Skin of body (tissue), 3 donors: ENCODE measurements around the gene PGAM1. TPM values are rescaled to one million over a fixed set of nuclear protein-coding genes. Genes with fewer than 3 reads are reported as not detected.
"Not testable (repeated sequence)": the region's sequence is repeated elsewhere in the genome, so short reads cannot be mapped to it uniquely, and the experiment has no call there.

ENCODE experiments used
- DNase-seq: peaks from one replicate; lab custom pipeline; 2025; lab: John Stamatoyannopoulos, UW
- small RNA-seq: library from RNA; depleted of rRNA; stranded (forward); fragments of <200 nt; gene quantifications from one replicate; pipeline ENCODE3, GENCODE V24; 2014; ENCODE audit warnings: low replicate concordance
- total RNA-seq: library from RNA; depleted of rRNA; stranded (reverse); fragments of >200 nt; gene quantifications from one replicate; pipeline ENCODE4 v1.2.3, GENCODE V29; 2014

The PGAM1 gene
- total RNA-seq, 1 donor from 2014 or later = 94.6 TPM

DNA sequence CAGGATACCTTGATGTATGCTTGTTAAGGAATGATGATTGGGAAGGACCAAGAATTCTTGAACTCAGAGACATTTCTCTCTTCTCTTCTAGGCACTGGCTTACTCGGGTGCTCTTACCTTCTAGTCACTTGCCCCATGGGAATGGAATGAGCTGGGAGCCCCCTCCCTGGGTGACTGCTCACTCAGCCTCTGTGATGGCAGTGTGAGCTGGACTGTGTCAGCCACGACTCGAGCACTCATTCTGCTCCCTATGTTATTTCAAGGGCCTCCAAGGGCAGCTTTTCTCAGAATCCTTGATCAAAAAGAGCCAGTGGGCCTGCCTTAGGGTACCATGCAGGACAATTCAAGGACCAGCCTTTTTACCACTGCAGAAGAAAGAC lies 30.7 kb downstream of the PGAM1 start:
- no peak for DNase-seq

- DNase-seq = no peak
Measured at GRCh38 chr10:97459111-97459510, 33.1 kb downstream of the PGAM1 start.

GRCh38 chr10:97459933-97460332 lies 33.9 kb downstream of the PGAM1 start:
- DNase-seq = no peak

- no peak for DNase-seq
Measured at GRCh38 chr10:97462309-97462708, 36.3 kb downstream of the PGAM1 start.

GRCh38 chr10:97463363-97464132 lies 37.6 kb downstream of the PGAM1 start:
- peak; percentile 49 for DNase-seq

- no peak for DNase-seq
Measured at GRCh38 chr10:97464226-97464625, 38.2 kb downstream of the PGAM1 start.

DNA sequence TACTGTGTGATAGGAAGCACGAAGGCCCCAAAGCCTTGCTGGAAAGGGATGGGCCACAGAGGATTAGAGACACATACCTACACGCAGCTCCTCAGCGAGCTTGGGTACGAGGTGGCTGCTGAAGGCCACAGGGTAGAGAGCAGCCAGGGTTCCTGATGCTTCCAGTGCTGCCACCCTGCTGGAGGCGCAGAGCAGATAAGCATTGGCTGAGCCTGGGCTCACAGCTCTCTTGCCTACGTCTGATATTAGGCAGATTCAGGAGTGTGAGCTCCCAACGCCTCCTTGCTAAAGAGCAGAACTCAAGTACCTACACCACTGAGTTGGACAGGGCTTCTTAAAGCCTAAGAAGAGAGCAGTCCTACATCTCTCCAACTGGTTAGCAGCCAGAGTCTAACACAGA lies 40.0 kb downstream of the PGAM1 start:
- no peak for DNase-seq

- DNase-seq = no peak
Measured at GRCh38 chr10:97466755-97467154, 40.8 kb downstream of the PGAM1 start.

- DNase-seq = no peak
Measured at GRCh38 chr10:97468162-97468561, 42.2 kb downstream of the PGAM1 start.

GRCh38 chr10:97468781-97469180 lies 42.8 kb downstream of the PGAM1 start:
- not testable (repeated sequence) for DNase-seq

DNA sequence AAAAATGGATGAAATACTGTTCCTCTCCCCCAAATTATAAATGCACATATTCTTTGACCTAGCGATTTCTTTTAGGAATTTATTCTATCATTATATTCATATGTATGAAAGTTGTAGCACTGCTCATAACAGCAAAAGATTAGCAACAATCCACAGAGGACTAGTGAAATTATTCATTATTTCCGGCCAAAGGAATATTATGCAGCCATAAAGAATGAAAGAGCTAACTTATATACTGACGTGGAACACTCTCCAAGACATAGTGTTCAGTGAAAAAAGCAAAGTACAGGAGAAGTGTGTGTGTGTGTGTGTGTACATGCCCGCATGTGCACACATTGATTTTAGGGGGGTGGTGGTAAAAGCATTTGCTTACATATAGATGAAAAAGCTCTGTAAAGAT lies 48.9 kb downstream of the PGAM1 start:
- no peak for DNase-seq

- no peak for DNase-seq
Measured at GRCh38 chr10:97475936-97476594, 50.1 kb downstream of the PGAM1 start.

DNA sequence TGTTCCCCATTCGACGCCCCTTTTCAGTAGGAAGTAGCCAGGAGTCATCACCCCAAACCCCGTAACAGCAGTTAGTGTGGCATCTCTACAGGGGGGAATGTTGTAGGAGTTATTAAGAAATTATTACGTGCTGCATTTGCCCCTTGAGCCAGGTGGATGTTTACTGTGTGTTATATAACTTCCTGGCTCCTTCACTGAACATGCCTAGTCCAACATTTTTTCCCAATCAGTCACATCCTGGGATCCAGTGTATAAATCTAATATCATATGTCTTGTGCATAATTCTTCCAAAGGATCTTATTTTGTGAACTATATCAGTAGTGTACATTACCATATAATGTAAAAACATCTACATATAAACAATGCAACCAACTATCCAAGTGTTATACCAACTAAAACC lies 53.4 kb downstream of the PGAM1 start:
- DNase-seq = not testable (repeated sequence)

DNA sequence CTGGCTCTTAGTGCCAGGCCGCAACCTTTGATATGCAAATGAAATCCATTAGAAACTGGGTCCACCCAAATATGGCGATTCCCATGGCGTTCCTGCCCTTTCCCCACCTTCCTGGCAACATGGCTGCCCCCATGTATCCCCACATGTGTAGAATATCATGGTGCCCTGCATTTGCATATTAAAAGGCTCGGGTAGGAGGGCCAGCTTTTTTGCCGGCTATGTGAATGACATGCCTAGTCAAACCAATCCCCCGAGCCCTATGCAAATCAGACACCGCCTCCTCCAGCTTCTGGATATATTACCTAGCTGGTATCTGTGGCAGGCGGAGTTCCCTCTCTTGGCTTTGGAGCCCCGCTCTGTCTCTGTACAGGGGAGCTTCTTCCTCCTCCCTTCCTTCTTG lies 53.9 kb downstream of the PGAM1 start:
- no peak for DNase-seq

DNA sequence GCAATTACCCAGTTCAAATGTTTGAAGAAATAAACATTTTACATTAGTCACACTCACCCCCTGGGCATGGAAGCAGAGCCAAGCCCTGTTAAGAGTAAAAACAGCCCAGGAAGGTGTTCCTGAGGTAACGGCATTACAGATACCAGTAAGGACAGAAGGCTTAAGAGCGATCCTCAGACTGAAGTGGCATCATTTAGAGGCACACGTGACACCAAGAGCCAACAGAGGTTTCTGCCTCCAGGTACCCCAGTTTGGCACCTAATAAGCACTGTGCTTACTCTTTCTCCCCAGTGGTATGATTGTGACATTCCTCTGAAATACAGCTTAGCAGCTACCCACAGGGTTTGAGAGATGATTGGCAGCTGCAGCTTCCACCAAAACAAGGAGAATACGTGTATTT lies 55.1 kb downstream of the PGAM1 start:
- DNase-seq = no peak

- DNase-seq = no peak
Measured at GRCh38 chr10:97482381-97482780, 56.4 kb downstream of the PGAM1 start.

Small RNA genes within 50 kb of the gene (small RNA-seq; reads per million reads assigned to genes)
- not detected for gene RF00019

Other genes with a start within 250 kb of the PGAM1 start
- 0.59 TPM for gene SLIT1, start 240.2 kb upstream of the PGAM1 start, total RNA-seq
- 16.0 TPM for gene ARHGAP19, start 133.6 kb upstream of the PGAM1 start, total RNA-seq
- 1.1 TPM for gene FRAT1, start 106.9 kb upstream of the PGAM1 start, total RNA-seq
- gene FRAT2, start 91.5 kb upstream of the PGAM1 start, total RNA-seq = 10.7 TPM
- gene RRP12, start 24.9 kb upstream of the PGAM1 start, total RNA-seq = 14.3 TPM
- gene EXOSC1, start 19.8 kb downstream of the PGAM1 start, total RNA-seq = 21.0 TPM
- 20.7 TPM for gene ZDHHC16, start 20.0 kb downstream of the PGAM1 start, total RNA-seq
- 48.7 TPM for gene MMS19, start 72.2 kb downstream of the PGAM1 start, total RNA-seq
- gene UBTD1, start 72.7 kb downstream of the PGAM1 start, total RNA-seq = 5.6 TPM
- 6.4 TPM for gene ANKRD2, start 146.6 kb downstream of the PGAM1 start, total RNA-seq
- 0.99 TPM for gene HOGA1, start 158.2 kb downstream of the PGAM1 start, total RNA-seq
- gene C10orf62, start 163.5 kb downstream of the PGAM1 start, total RNA-seq = 0.20 TPM
- 5.4 TPM for gene MORN4, start 207.3 kb downstream of the PGAM1 start, total RNA-seq
- gene PI4K2A, start 214.5 kb downstream of the PGAM1 start, total RNA-seq = 7.7 TPM